ENCODE measurements around the gene RAB3B.
"Not testable (repeated sequence)": the region's sequence is repeated elsewhere in the genome, so short reads cannot be mapped to it uniquely, and the experiment has no call there.

RAB3B gene

DNA sequence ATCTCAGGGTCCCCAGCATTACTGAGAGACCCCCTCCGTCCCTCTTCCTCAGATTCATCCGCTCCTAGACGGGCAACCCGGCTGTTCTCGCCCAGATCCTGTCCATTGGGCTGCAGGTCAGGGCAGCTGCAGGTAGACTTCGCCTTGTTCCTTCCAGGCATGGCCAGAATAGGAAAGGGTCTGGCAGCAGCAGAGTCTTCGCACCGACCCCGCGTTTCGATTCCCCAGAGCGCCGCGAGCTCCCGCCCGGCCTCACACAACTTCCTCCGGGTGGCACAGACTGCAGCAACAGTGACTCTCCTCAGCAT is 112.2 kb downstream of the RAB3B start:
- Histone ChIP-seq H3K27me3 (ENCODE audit: low read depth, low read length) (no peaks in the 10 kb centered on the region), H3K4me1 (ENCODE audit: control insufficient read depth in 1 of 2, insufficient read depth in 2 of 2, low read length in 2 of 2) (peaks cover 4 to 19% of the 10 kb centered on the region in 2 donors), H3K36me3 (ENCODE audit: control insufficient read depth in 1 of 2, insufficient read depth in 2 of 2, low read length in 2 of 2) (peaks cover 0 to 13% of the 10 kb centered on the region in 2 donors), H3K9me3 (ENCODE audit: control insufficient read depth in 1 of 2, low read length in 2 of 2) (no peaks in the 10 kb centered on the region), H3K27ac (ENCODE audit: low read length) (peak overlapping the region; percentile 99), H3K4me3 (ENCODE audit: low read depth in 1 of 2, low read length in 2 of 2) (peak overlapping the region; percentile 97 to 99)

DNA sequence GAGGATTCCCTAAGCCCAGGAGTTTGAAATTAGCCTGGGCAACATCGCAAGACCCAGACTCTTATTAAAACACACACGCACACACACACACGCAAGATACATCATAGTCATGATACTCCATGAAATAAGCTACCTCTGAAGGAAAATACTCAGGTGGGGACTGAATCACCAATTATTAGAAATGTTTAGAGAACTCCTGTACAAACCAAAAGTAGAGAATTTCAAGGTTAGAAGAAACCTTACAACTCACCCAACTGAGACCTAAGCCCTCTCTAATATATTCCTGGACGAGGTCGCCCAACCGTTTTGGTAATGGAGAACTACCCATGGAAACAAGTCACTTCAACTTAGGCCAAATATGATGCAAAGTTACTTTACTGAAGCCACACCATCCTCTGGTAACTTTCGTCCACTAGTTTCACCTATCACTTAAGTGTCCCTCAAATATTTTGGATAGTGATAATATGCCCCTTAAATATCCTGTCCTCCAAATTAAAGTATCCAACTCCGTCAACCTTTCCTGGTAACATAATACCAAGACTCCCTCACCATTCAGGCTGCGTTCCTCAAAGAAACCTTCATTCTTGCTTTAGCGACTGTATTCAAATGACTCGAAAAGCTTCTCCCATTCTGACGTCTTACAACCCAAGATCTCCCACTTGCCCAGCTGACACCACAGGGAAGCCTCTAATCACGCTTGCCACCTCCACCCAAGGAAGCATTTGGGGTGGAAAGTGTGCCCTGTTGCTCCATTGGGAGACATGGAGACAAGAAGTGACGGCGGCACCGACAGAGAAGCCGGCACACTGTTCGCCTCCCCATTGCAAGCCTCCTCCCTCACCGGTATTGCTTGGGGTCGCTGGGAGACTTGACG is 112.8 kb downstream of the RAB3B start:
- Histone ChIP-seq H3K4me3 (ENCODE audit: low read depth in 1 of 2, low read length in 2 of 2) (peak overlapping the region; percentile 97 to 99), H3K4me1 (ENCODE audit: control insufficient read depth in 1 of 2, insufficient read depth in 2 of 2, low read length in 2 of 2) (peaks cover 4 to 19% of the 10 kb centered on the region in 2 donors), H3K27ac (ENCODE audit: low read length) (peak overlapping the region; percentile 99), H3K9me3 (ENCODE audit: control insufficient read depth in 1 of 2, low read length in 2 of 2) (no peaks in the 10 kb centered on the region), H3K27me3 (ENCODE audit: low read depth, low read length) (no peaks in the 10 kb centered on the region), H3K36me3 (ENCODE audit: control insufficient read depth in 1 of 2, insufficient read depth in 2 of 2, low read length in 2 of 2) (peaks cover 0 to 17% of the 10 kb centered on the region in 2 donors)

DNA sequence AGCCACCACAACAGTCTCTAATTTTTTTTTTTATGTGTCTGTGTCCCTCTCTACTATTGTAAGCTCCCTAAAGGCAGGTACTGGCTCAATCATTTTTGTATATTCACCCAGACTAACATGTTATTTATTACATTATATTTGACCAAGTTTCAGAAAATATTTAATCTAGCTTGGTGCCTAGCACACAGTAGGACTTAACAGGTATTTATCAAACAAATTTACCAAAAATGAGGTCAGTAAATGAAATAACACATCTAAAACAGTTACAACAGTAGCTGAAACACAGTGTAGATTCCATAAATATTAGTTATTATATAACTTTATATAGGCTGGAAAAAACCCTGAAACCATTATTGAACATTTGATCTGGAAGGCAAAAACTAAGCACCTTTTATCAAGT is 114.7 kb downstream of the RAB3B start:
- H3K27ac ChIP-seq (ENCODE audit: low read length): no peak overlapping the region
- H3K27me3 ChIP-seq (ENCODE audit: low read depth, low read length): no peaks in the 10 kb centered on the region
- H3K4me3 ChIP-seq (ENCODE audit: low read depth in 1 of 2, low read length in 2 of 2): peak overlapping the region in 1 of 2 donors; percentile 17
- H3K4me1 ChIP-seq (ENCODE audit: control insufficient read depth in 1 of 2, insufficient read depth in 2 of 2, low read length in 2 of 2): peaks cover 4 to 19% of the 10 kb centered on the region in 2 donors
- H3K36me3 ChIP-seq (ENCODE audit: control insufficient read depth in 1 of 2, insufficient read depth in 2 of 2, low read length in 2 of 2): peaks cover 0 to 17% of the 10 kb centered on the region in 2 donors
- no peaks in the 10 kb centered on the region for H3K9me3 ChIP-seq (ENCODE audit: control insufficient read depth in 1 of 2, low read length in 2 of 2)

DNA sequence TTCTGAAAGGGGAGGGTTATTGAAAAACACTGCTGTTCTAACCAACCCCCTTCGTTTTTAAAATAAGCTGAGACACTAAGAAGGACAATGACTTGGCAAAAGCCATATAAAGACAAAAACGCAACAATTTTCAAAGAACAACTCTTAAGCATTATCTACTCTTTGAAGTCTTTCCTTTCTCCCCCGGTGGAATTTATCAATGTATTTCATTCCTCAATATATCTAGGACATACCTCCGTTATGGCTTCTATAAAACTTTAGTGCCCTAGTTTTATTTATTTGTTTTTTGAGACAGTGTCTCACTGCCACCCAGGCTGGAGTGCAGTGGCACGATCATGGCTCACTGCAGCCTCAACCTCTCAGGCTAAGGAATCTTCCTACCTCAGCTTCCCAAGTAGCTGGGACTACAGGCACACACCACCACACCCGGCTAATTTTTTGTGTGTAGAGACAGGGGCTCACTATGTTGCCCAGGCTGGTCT is 115.2 kb downstream of the RAB3B start:
- no peaks in the 10 kb centered on the region for H3K27me3 ChIP-seq (ENCODE audit: low read depth, low read length)
- peaks cover 4 to 19% of the 10 kb centered on the region in 2 donors for H3K4me1 ChIP-seq (ENCODE audit: control insufficient read depth in 1 of 2, insufficient read depth in 2 of 2, low read length in 2 of 2)
- H3K9me3 ChIP-seq (ENCODE audit: control insufficient read depth in 1 of 2, low read length in 2 of 2): no peaks in the 10 kb centered on the region
- H3K27ac ChIP-seq (ENCODE audit: low read length): no peak overlapping the region
- H3K4me3 ChIP-seq (ENCODE audit: low read depth in 1 of 2, low read length in 2 of 2): peak overlapping the region in 1 of 2 donors; percentile 17
- H3K36me3 ChIP-seq (ENCODE audit: control insufficient read depth in 1 of 2, insufficient read depth in 2 of 2, low read length in 2 of 2): peaks cover 0 to 17% of the 10 kb centered on the region in 2 donors

DNA sequence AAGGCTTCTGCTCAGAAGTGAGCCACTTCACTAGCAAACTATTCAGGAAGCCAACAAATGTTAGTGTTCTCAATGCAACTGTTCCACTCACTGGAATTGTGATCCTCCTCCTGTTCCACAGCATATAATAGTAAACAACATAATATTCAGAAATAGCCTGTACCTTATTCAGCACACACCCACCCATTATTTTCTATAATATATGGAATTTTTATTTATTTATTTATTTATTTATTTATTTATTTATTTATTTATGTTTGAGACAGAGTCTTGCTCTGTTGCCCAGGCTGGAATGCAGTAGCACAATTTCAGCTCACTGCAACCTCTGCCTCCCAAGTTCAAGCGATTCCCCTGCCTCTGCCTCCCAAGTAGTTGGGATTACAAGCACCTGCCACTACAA is 117.2 kb downstream of the RAB3B start:
- H3K27ac ChIP-seq (ENCODE audit: low read length); H3K36me3 ChIP-seq (ENCODE audit: control insufficient read depth in 1 of 2, insufficient read depth in 2 of 2, low read length in 2 of 2); H3K4me3 ChIP-seq (ENCODE audit: low read depth in 1 of 2, low read length in 2 of 2); H3K27me3 ChIP-seq (ENCODE audit: low read depth, low read length); H3K9me3 ChIP-seq (ENCODE audit: control insufficient read depth in 1 of 2, low read length in 2 of 2): not testable (repeated sequence)
- H3K4me1 ChIP-seq (ENCODE audit: control insufficient read depth in 1 of 2, insufficient read depth in 2 of 2, low read length in 2 of 2): peaks cover 4 to 19% of the 10 kb centered on the region in 2 donors

- Histone ChIP-seq H3K27me3 (ENCODE audit: low read depth, low read length) (no peaks in the 10 kb centered on the region), H3K36me3 (ENCODE audit: control insufficient read depth in 1 of 2, insufficient read depth in 2 of 2, low read length in 2 of 2) (peaks cover 0 to 5% of the 10 kb centered on the region in 2 donors), H3K4me1 (ENCODE audit: control insufficient read depth in 1 of 2, insufficient read depth in 2 of 2, low read length in 2 of 2) (peaks cover 0 to 13% of the 10 kb centered on the region in 2 donors), H3K4me3 (ENCODE audit: low read depth in 1 of 2, low read length in 2 of 2) (no peak overlapping the region), H3K9me3 (ENCODE audit: control insufficient read depth in 1 of 2, low read length in 2 of 2) (no peaks in the 10 kb centered on the region), H3K27ac (ENCODE audit: low read length) (no peak overlapping the region)
Observed at GRCh38 chr1:51871351-51871975, 119.0 kb downstream of the RAB3B start.

GRCh38 chr1:51870603-51871350 is 119.7 kb downstream of the RAB3B start:
- no peaks in the 10 kb centered on the region for H3K27me3 ChIP-seq (ENCODE audit: low read depth, low read length)
- peaks cover 0 to 8% of the 10 kb centered on the region in 2 donors for H3K4me1 ChIP-seq (ENCODE audit: control insufficient read depth in 1 of 2, insufficient read depth in 2 of 2, low read length in 2 of 2)
- no peak overlapping the region for H3K27ac ChIP-seq (ENCODE audit: low read length)
- H3K9me3 ChIP-seq (ENCODE audit: control insufficient read depth in 1 of 2, low read length in 2 of 2): no peaks in the 10 kb centered on the region
- peaks cover 0 to 5% of the 10 kb centered on the region in 2 donors for H3K36me3 ChIP-seq (ENCODE audit: control insufficient read depth in 1 of 2, insufficient read depth in 2 of 2, low read length in 2 of 2)
- no peak overlapping the region for H3K4me3 ChIP-seq (ENCODE audit: low read depth in 1 of 2, low read length in 2 of 2)

GRCh38 chr1:51867479-51868232 is 122.8 kb downstream of the RAB3B start:
- H3K27me3 ChIP-seq (ENCODE audit: low read depth, low read length): no peaks in the 10 kb centered on the region
- H3K4me3 ChIP-seq (ENCODE audit: low read depth in 1 of 2, low read length in 2 of 2): no peak overlapping the region
- no peaks in the 10 kb centered on the region for H3K36me3 ChIP-seq (ENCODE audit: control insufficient read depth in 1 of 2, insufficient read depth in 2 of 2, low read length in 2 of 2)
- peaks cover 0 to 4% of the 10 kb centered on the region in 2 donors for H3K4me1 ChIP-seq (ENCODE audit: control insufficient read depth in 1 of 2, insufficient read depth in 2 of 2, low read length in 2 of 2)
- no peak overlapping the region for H3K27ac ChIP-seq (ENCODE audit: low read length)
- no peaks in the 10 kb centered on the region for H3K9me3 ChIP-seq (ENCODE audit: control insufficient read depth in 1 of 2, low read length in 2 of 2)

DNA sequence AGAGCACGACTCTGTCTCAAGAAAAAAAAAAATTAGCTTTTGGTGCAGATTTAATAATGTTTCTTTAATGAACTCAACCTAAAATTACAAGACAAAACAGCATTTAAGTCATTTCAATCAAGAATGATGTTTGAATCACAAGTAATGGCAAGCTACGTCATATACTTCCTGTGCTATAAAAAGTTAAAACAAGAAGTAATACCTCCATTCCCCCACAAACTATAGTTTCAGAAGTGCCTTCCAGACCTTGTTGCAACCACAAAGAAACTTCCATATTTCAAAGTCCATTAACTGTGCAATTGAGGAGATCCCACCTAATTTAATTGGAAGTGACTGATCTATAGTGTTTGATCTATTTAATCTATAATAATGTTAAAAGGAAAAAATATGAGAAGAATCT is 127.1 kb downstream of the RAB3B start:
- H3K4me3 ChIP-seq (ENCODE audit: low read depth in 1 of 2, low read length in 2 of 2): no peak overlapping the region
- H3K9me3 ChIP-seq (ENCODE audit: control insufficient read depth in 1 of 2, low read length in 2 of 2): no peaks in the 10 kb centered on the region
- H3K27me3 ChIP-seq (ENCODE audit: low read depth, low read length): no peaks in the 10 kb centered on the region
- H3K4me1 ChIP-seq (ENCODE audit: control insufficient read depth in 1 of 2, insufficient read depth in 2 of 2, low read length in 2 of 2): peaks cover 0 to 4% of the 10 kb centered on the region in 2 donors
- no peaks in the 10 kb centered on the region for H3K36me3 ChIP-seq (ENCODE audit: control insufficient read depth in 1 of 2, insufficient read depth in 2 of 2, low read length in 2 of 2)
- H3K27ac ChIP-seq (ENCODE audit: low read length): no peak overlapping the region

DNA sequence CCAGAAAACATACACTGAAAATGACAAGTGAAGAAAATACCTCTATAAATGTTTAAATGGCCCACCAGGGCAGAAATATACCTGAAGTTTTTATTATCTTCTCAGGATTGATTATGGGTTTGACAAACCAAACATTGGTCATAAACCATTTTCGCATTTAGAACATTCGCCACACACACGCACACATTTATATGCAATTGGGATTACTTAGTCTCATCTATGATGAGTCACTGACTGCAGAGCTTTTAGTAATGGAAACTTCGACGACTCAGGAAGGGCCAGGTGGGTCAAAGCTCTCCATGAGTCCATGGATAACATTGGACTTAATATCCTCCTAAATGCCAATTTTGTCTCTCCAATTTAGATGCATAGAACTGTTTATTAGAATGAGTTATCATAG is 128.8 kb downstream of the RAB3B start:
- Histone ChIP-seq H3K4me3 (ENCODE audit: low read depth in 1 of 2, low read length in 2 of 2) (no peak overlapping the region), H3K4me1 (ENCODE audit: control insufficient read depth in 1 of 2, insufficient read depth in 2 of 2, low read length in 2 of 2) (no peaks in the 10 kb centered on the region), H3K9me3 (ENCODE audit: control insufficient read depth in 1 of 2, low read length in 2 of 2) (no peaks in the 10 kb centered on the region), H3K27me3 (ENCODE audit: low read depth, low read length) (no peaks in the 10 kb centered on the region), H3K27ac (ENCODE audit: low read length) (no peak overlapping the region), H3K36me3 (ENCODE audit: control insufficient read depth in 1 of 2, insufficient read depth in 2 of 2, low read length in 2 of 2) (no peaks in the 10 kb centered on the region)

Measured in muscle layer of duodenum (tissue), 2 donors.